GM19324 (cell line): ENCODE measurements around the gene OR6K3.
"Not testable (repeated sequence)": the region's sequence is repeated elsewhere in the genome, so short reads cannot be mapped to it uniquely, and the experiment has no call there.

Source experiments
- ATAC-seq: cut with Tn5 transposase; IDR thresholded peaks from one replicate; pipeline ENCODE4 v1.9.1; 2021; ENCODE audit warnings: mild to moderate bottlenecking, moderate library complexity; ENCODE audit not compliant: unreplicated experiment, low FRiP score

OR6K3 gene

DNA sequence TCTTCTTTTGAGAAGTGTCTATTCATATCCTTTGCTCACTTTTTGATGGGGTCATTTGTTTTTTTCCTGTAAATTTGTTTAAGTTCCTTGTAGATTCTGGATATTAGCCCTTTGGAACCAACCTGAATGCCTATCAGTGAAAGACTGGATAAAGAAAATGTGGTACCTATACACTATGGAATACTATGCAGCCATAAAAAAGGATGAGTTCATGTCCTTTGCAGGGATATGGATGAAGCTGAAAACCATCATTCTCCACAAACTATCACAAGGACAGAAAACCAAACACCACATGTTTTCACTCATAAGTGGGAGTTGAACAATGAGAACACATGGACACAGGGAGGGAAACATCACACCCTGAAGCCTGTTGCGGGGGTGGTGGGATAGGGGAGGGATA, 32.2 kb downstream of the OR6K3 start:
- not testable (repeated sequence) for ATAC-seq

DNA sequence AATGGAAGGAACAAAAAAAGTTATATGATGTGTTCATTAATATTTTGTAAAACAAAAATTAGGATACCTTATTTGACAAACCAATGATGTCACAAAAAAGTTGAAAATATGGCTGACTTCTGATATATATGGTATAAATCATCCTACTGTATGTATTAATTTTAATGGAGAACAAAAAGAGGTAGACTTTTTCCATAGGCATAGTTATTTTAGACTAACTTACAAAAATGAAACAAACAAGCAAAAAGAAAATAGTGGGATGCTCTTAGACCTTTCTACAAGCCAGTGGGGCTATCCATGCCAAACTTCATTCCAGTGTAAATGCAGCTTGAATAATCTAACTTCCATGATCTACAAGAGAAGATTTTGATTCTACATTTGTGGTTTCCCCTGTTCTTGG, 33.5 kb downstream of the OR6K3 start:
- ATAC-seq = no peak

DNA sequence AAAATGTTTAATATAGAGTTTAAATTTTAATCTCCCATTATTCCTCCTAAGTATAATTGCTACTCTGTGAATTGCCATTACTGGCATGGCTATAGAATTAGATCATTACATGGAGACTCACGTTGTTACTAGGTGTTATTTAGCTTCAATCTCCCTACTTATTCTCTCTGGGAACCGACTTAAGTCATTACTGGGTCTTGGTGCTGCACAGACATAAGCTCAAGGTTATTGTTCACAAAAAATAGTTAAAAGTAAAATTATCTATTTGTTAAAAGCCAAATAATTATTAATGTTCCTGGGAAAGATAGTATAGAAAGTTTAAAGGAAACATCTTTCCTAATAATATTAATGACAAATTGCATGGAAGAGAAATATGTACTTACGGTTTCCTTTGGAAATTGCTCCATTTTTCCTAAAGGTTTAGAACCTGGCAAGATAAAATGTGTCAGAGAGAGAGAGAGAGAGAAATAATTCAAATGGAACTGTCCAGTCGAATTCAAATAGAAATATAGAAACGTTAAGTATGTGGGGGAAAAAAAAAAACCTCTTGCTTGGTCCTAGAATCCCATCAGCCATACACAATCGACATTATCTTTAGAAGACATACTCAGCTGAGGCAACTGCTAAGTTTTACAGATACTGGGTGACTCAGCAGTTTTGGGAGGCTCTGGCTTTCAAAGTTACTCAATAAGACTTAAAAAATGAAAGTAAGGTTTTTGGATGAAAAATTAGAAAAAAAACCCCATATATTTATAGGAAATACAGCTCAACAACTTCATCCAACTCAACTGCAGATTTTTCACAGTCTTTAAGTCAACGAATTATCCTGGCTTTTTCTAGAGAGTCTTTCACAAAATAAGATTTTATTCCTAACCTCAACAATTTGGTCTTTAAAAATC, 34.2 kb downstream of the OR6K3 start, which contains the start of gene SPTA1:
SPTA1 (minus strand) TSS at position 605 of the 899 bp plus-strand sequence; CDS start at position 407, 198 bp downstream.
- ATAC-seq = no peak

DNA sequence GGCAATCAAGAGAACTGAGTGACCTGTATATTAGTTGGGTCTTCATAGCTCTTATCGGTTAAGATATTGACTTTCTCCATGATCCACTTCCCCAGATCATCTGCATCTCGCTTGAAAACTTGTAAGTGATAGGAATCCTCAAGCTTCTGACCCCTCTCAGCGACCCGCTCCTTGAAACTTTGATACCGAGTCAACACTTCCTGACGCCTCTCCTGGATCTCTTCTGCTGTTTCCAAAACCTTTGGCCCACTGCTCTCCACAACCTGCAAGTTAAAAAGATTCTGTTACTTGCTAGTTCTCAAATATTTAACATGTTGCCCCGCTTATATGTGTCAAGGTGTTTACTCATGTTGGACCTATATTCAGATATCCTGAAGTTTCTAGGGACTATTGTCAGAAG, 35.4 kb downstream of the OR6K3 start:
- no peak for ATAC-seq

GRCh38 chr1:158681606-158682005, 38.9 kb downstream of the OR6K3 start:
- no peak for ATAC-seq

DNA sequence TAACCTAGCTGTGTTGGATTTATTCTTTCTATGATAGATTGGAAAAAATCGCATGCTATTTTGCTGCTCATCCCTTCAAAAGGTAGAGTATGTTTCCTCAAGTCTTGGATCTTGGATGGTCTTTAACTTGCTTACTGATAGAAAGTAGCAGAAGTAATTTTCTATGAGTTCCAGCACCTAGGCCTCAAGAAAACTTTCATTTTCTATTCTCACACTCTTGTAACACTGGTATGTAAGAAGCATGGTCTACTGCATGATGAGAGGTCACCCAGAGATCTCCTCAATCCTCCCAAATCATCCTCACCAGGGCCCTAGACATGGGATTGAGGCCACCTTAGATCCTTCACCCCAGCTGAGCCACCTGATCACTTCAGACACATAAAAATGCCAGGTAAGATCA, 41.2 kb downstream of the OR6K3 start:
- ATAC-seq = peak; percentile 55

- ATAC-seq = no peak
Observed at GRCh38 chr1:158675563-158676323, 44.8 kb downstream of the OR6K3 start.

GRCh38 chr1:158674302-158674701, 46.2 kb downstream of the OR6K3 start:
- ATAC-seq = no peak
